Neural progenitor cell (in vitro differentiated cells): ENCODE data around the gene FARP1. TPM values are rescaled to one million over a fixed set of nuclear protein-coding genes. Genes with fewer than 3 reads are reported as not detected.

Source experiments
- DNase-seq: peaks from one replicate; pipeline ENCODE4 v3.0.0-alpha.2; 2016; ENCODE audit warnings: low spot score
- H2AFZ ChIP-seq: fragments of 200-600 bp; sonication (generic); replicated peaks from 2 replicates; pipeline ENCODE4 v1.6.1; 2016; ENCODE audit warnings: antibody characterized with exemption
- H3F3A ChIP-seq: fragments of 200-600 bp; sonication (generic); 2 replicates; pipeline ENCODE4 v1.6.1; 2016; ENCODE audit warnings: antibody characterized with exemption, low read depth
- H3K27ac ChIP-seq: fragments of 200-600 bp; sonication (generic); 2 replicates; pipeline ENCODE4 v1.5.1; 2016; ENCODE audit warnings: mild to moderate bottlenecking
- H3K27me3 ChIP-seq: fragments of 200-600 bp; sonication (generic); 2 replicates; pipeline ENCODE4 v1.6.1; 2016; ENCODE audit warnings: mild to moderate bottlenecking, moderate library complexity
- H3K36me3 ChIP-seq: fragments of 200-600 bp; sonication (generic); 2 replicates; pipeline ENCODE4 v1.5.1; 2016
- H3K4me1 ChIP-seq: fragments of 200-600 bp; sonication (generic); 2 replicates; pipeline ENCODE4 v1.6.1; 2016; ENCODE audit warnings: mixed run types
- H3K4me2 ChIP-seq: fragments of 200-600 bp; sonication (generic); 2 replicates; pipeline ENCODE4 v1.6.1; 2016
- H3K4me3 ChIP-seq: fragments of 200-600 bp; sonication (generic); 2 replicates; pipeline ENCODE4 v1.5.1; 2016
- H3K79me2 ChIP-seq: fragments of 200-600 bp; sonication (generic); 2 replicates; pipeline ENCODE4 v1.6.1; 2016; ENCODE audit warnings: low read depth
- H3K9ac ChIP-seq: fragments of 200-600 bp; sonication (generic); 2 replicates; pipeline ENCODE4 v1.6.1; 2016
- H3K9me3 ChIP-seq: fragments of 200-600 bp; sonication (generic); 2 replicates; pipeline ENCODE4 v1.5.1; 2016; ENCODE audit warnings: low read depth
- H4K20me1 ChIP-seq: fragments of 200-600 bp; sonication (generic); 2 replicates; pipeline ENCODE4 v1.6.1; 2016; ENCODE audit warnings: low read depth
- H3K27ac Mint-ChIP-seq: 3 replicates; pipeline ENCODE4 v1.8.0; 2021; ENCODE audit warnings: mixed read lengths
- H3K27me3 Mint-ChIP-seq: 2 replicates; pipeline ENCODE4 v1.8.0; 2022; ENCODE audit warnings: low read depth, mild to moderate bottlenecking, inconsistent platforms, moderate library complexity, mixed read lengths; ENCODE audit not compliant: insufficient read depth
- H3K36me3 Mint-ChIP-seq: 3 replicates; pipeline ENCODE4 v1.8.0; 2021; ENCODE audit warnings: mixed read lengths
- H3K4me1 Mint-ChIP-seq: 3 replicates; pipeline ENCODE4 v1.8.0; 2021; ENCODE audit warnings: mixed read lengths
- H3K4me3 Mint-ChIP-seq: 3 replicates; pipeline ENCODE4 v1.8.0; 2021; ENCODE audit warnings: mild to moderate bottlenecking, moderate library complexity, mixed read lengths
- H3K9me3 Mint-ChIP-seq: 3 replicates; pipeline ENCODE4 v1.8.0; 2020; ENCODE audit warnings: mixed read lengths
- CTCF ChIP-seq: fragments of 200-600 bp; sonication (generic); IDR thresholded peaks from 2 replicates; pipeline ENCODE4 v1.5.1; 2017; ENCODE audit warnings: antibody characterized with exemption, mild to moderate bottlenecking
- EZH2 ChIP-seq: fragments of 200-600 bp; sonication (generic); IDR thresholded peaks from 2 replicates; pipeline ENCODE4 v1.6.1; 2017; ENCODE audit warnings: antibody characterized with exemption, mild to moderate bottlenecking, moderate library complexity
- EZH2phosphoT487 ChIP-seq: fragments of 200-600 bp; sonication (generic); IDR thresholded peaks from 2 replicates; pipeline ENCODE4 v1.6.1; 2017; ENCODE audit warnings: antibody characterized with exemption
- total RNA-seq: library from RNA; depleted of rRNA; stranded (reverse); fragments of >200 nt; gene quantifications from 2 replicates; pipeline ENCODE4 v1.2.3, GENCODE V29; 2015; ENCODE audit warnings: low replicate concordance

FARP1 gene
- total RNA-seq, 1 donor from 2014 or later = 78.0 TPM

GRCh38 chr13:98440390-98441055, 297.6 kb downstream of the FARP1 start:
- no peaks in the 10 kb centered on the region for H4K20me1 ChIP-seq
- no peaks in the 10 kb centered on the region for H3K36me3 ChIP-seq
- H3K4me2 ChIP-seq = no peak overlapping the region
- H3K4me3 Mint-ChIP-seq = no peak overlapping the region
- H3K9me3 ChIP-seq = no peaks in the 10 kb centered on the region
- TF ChIP-seq CTCF (no peak), EZH2phosphoT487 (no peak), EZH2 (no peak)
- no peak overlapping the region for H2AFZ ChIP-seq
- H3K27ac ChIP-seq = no peak overlapping the region
- no peaks in the 10 kb centered on the region for H3K4me1 ChIP-seq
- H3K4me1 Mint-ChIP-seq = no peaks in the 10 kb centered on the region
- DNase-seq = no peak
- no peaks in the 10 kb centered on the region for H3K9me3 Mint-ChIP-seq
- H3K27me3 ChIP-seq = no peaks in the 10 kb centered on the region
- no peak overlapping the region for H3K9ac ChIP-seq
- H3K4me3 ChIP-seq = no peak overlapping the region
- H3K27ac Mint-ChIP-seq = no peak overlapping the region
- H3K79me2 ChIP-seq = no peaks in the 10 kb centered on the region
- H3F3A ChIP-seq = no peaks in the 10 kb centered on the region
- peaks cover 14% of the 10 kb centered on the region for H3K36me3 Mint-ChIP-seq
- H3K27me3 Mint-ChIP-seq = peaks cover 5% of the 10 kb centered on the region

GRCh38 chr13:98441056-98441676, 298.3 kb downstream of the FARP1 start:
- H3K9me3 ChIP-seq = no peaks in the 10 kb centered on the region
- H3K4me1 ChIP-seq = no peaks in the 10 kb centered on the region
- no peaks in the 10 kb centered on the region for H3K36me3 ChIP-seq
- H3K4me2 ChIP-seq = no peak overlapping the region
- no peaks in the 10 kb centered on the region for H4K20me1 ChIP-seq
- peaks cover 3% of the 10 kb centered on the region for H3F3A ChIP-seq
- no peak overlapping the region for H3K9ac ChIP-seq
- H3K27me3 ChIP-seq = no peaks in the 10 kb centered on the region
- Mint-ChIP-seq H3K4me3 (no peak overlapping the region), H3K27me3 (peaks cover 5% of the 10 kb centered on the region), H3K27ac (no peak overlapping the region), H3K9me3 (no peaks in the 10 kb centered on the region), H3K36me3 (peaks cover 13% of the 10 kb centered on the region), H3K4me1 (no peaks in the 10 kb centered on the region)
- H3K4me3 ChIP-seq = no peak overlapping the region
- no peaks in the 10 kb centered on the region for H3K79me2 ChIP-seq
- H2AFZ ChIP-seq = no peak overlapping the region
- no peak overlapping the region for H3K27ac ChIP-seq
- TF ChIP-seq EZH2 = no peak
- TF ChIP-seq CTCF = no peak
- TF ChIP-seq EZH2phosphoT487 = no peak
- no peak for DNase-seq

- H3K36me3 Mint-ChIP-seq = peaks cover 11% of the 10 kb centered on the region
- H3K9ac ChIP-seq = no peak overlapping the region
These were observed 299.7 kb downstream of the FARP1 start for GRCh38 chr13:98442391-98443230.

More at GRCh38 chr13:98442391-98443230, 299.7 kb downstream of the FARP1 start:
- H3K4me1 ChIP-seq = no peaks in the 10 kb centered on the region
- H3K4me2 ChIP-seq = no peak overlapping the region
- no peak overlapping the region for H3K27ac Mint-ChIP-seq
- no peak overlapping the region for H3K4me3 ChIP-seq
- H3K4me3 Mint-ChIP-seq = no peak overlapping the region
- H3K79me2 ChIP-seq = no peaks in the 10 kb centered on the region
- peaks cover 12% of the 10 kb centered on the region for H3K27me3 Mint-ChIP-seq
- H2AFZ ChIP-seq = no peak overlapping the region
- no peaks in the 10 kb centered on the region for H3K27me3 ChIP-seq
- peaks cover 6% of the 10 kb centered on the region for H3F3A ChIP-seq
- H3K9me3 Mint-ChIP-seq = no peaks in the 10 kb centered on the region
- H3K9me3 ChIP-seq = no peaks in the 10 kb centered on the region
- TF ChIP-seq EZH2phosphoT487 (no peak), CTCF (no peak), EZH2 (no peak)
- H3K27ac ChIP-seq = no peak overlapping the region
- DNase-seq = no peak
- no peaks in the 10 kb centered on the region for H4K20me1 ChIP-seq
- no peaks in the 10 kb centered on the region for H3K36me3 ChIP-seq
- H3K4me1 Mint-ChIP-seq = no peaks in the 10 kb centered on the region
